ENCODE results near the gene FAM50B.

The FAM50B gene

DNA sequence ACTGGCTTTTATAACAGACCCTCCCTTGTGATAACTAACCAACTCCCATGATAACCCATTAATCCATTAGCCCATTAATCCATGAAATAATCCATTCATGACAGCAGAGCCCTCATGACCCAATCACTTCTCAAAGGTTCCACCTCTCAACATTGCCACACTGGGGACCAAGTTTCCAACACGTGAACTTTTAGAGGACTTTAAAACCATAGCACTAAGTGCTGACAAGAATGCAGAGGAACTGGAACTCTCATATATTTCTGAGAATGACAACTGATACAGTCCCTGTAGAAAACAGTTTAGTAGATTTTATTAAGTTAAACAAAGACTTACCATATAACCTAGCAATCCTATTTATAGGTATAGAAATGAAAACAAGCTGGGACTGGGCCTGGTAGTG, 11.4 kb upstream of the FAM50B start:
- TF ChIP-seq, protein P1, sequence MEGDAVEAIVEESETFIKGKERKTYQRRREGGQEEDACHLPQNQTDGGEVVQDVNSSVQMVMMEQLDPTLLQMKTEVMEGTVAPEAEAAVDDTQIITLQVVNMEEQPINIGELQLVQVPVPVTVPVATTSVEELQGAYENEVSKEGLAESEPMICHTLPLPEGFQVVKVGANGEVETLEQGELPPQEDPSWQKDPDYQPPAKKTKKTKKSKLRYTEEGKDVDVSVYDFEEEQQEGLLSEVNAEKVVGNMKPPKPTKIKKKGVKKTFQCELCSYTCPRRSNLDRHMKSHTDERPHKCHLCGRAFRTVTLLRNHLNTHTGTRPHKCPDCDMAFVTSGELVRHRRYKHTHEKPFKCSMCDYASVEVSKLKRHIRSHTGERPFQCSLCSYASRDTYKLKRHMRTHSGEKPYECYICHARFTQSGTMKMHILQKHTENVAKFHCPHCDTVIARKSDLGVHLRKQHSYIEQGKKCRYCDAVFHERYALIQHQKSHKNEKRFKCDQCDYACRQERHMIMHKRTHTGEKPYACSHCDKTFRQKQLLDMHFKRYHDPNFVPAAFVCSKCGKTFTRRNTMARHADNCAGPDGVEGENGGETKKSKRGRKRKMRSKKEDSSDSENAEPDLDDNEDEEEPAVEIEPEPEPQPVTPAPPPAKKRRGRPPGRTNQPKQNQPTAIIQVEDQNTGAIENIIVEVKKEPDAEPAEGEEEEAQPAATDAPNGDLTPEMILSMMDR (IDR thresholded peaks at IDR 0.05; ENCODE audit: low read depth, low read length, missing control alignments), result no peak

GRCh38 chr6:3838992-3839867, 9.9 kb upstream of the FAM50B start:
- TF ChIP-seq, protein P1 (IDR thresholded peaks at IDR 0.05; ENCODE audit: low read depth, low read length, missing control alignments), result no peak
- DNase-seq (ENCODE audit: extremely low read depth, low read depth), result no peak
- H3K4me3 ChIP-seq (replicated peaks; ENCODE audit: low read depth, low read length), result no peak overlapping the region

More for the DNA sequence above, 11.4 kb upstream of the FAM50B start:
- H3K4me3 ChIP-seq (replicated peaks; ENCODE audit: low read depth, low read length), result no peak overlapping the region
- no peak for DNase-seq (ENCODE audit: extremely low read depth, low read depth)

DNA sequence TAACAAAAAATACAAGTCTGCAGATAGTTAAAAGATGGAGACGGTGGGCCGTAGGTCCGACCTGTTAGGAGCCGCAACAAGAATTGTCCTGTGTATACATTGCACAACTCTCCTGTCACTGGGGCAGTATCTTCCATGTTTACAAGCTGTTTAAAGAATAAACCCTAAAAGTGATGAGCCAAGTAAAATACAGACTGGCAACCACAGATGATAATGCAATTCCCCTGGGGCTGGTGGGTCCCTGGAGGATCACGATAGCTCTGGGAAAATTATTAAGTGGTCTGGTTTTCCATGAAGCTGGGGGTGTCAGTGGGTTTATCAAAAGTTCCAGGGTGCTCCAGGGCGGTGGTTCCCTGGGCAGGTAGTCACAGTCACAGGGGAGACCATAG, 8.1 kb upstream of the FAM50B start:
- TF ChIP-seq, protein P1 (IDR thresholded peaks at IDR 0.05; ENCODE audit: low read depth, low read length, missing control alignments), result no peak
- no peak for DNase-seq (ENCODE audit: extremely low read depth, low read depth)
- no peak overlapping the region for H3K4me3 ChIP-seq (replicated peaks; ENCODE audit: low read depth, low read length)

- TF ChIP-seq, protein P1 (IDR thresholded peaks at IDR 0.05; ENCODE audit: low read depth, low read length, missing control alignments), result no peak
- DNase-seq (ENCODE audit: extremely low read depth, low read depth), result no peak
These were observed 7.2 kb upstream of the FAM50B start for GRCh38 chr6:3841711-3842565.

DNA sequence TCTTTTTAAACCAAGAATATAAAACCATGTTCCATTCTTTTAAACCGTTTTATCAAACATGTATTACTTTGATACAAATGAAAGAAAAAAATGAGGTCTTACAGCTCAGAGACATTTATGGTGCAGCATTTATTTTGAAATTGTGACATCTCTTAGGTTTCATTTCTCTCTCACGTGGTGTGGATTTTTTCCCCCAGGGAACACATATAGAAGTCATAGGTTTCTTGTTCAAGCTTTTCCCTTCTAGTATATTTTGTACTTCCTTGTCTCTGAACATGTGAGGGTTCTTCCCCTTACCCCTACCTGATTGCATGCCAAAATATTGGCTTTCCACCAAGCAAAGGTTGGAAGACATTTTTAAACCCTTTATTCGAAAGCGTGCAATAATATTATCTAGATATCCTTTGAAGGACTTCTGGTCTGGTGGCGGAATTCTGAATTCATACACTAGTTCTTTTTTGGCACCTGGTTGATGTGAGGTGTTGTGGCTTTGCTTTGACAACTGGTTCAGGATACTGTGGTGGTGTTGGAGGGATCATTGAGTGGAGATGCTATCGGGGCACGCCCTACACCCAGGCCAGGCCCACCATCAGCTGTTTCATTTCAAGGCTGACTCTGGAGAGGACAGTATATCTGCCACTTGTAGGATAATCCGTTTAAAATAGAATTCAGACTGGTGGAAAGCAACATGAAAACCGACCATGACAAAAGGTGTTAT, 5.6 kb upstream of the FAM50B start:
- H3K4me3 ChIP-seq (replicated peaks; ENCODE audit: low read depth, low read length), result no peak overlapping the region
- TF ChIP-seq, protein P1 (IDR thresholded peaks at IDR 0.05; ENCODE audit: low read depth, low read length, missing control alignments), result no peak
- no peak for DNase-seq (ENCODE audit: extremely low read depth, low read depth)

More at GRCh38 chr6:3841711-3842565, 7.2 kb upstream of the FAM50B start:
- no peak overlapping the region for H3K4me3 ChIP-seq (replicated peaks; ENCODE audit: low read depth, low read length)

GRCh38 chr6:3844097-3844463, 5.1 kb upstream of the FAM50B start:
- DNase-seq (ENCODE audit: extremely low read depth, low read depth), result no peak
- TF ChIP-seq, protein P1 (IDR thresholded peaks at IDR 0.05; ENCODE audit: low read depth, low read length, missing control alignments), result no peak
- H3K4me3 ChIP-seq (replicated peaks; ENCODE audit: low read depth, low read length), result no peak overlapping the region
